CD4-positive, alpha-beta T cell (primary cell): Measurements from ENCODE around the gene MTHFD2. TPM values are rescaled to one million over a fixed set of nuclear protein-coding genes. Genes with fewer than 3 reads are reported as not detected.

Experiments
- ATAC-seq: fragments of 200-7000 bp; cut with Tn5 transposase; one replicate; pipeline ENCODE4 v1.10.0; 2022; ENCODE audit warnings: mild to moderate bottlenecking; ENCODE audit not compliant: poor library complexity
- CTCF ChIA-PET: fragments of 350-600 bp; sonication (Branson Sonifier 250); formaldehyde crosslinking; loops from one replicate; lab custom pipeline; 2021; ENCODE audit warnings: antibody characterized with exemption, inconsistent platforms; lab: Charles Lee
- POLR2A ChIA-PET: fragments of 350-600 bp; sonication (Branson Sonifier 250); formaldehyde crosslinking; loops from one replicate; lab custom pipeline; 2021; ENCODE audit warnings: antibody characterized with exemption, inconsistent platforms; lab: Charles Lee
- DNase-seq, 14 experiments: peaks; one replicate each; pipeline ENCODE4 v3.0.0-alpha.2; 2013 to 2020; ENCODE audit warnings: mixed read lengths in 2 of 14
- H3K27ac ChIP-seq, 2 donors: one replicate each; pipeline versions ENCODE4 v1.5.1 to v1.7.0; 2013; ENCODE audit warnings: low read length in 2 of 2, low read depth in 1 of 2, mild to moderate bottlenecking in 1 of 2
- H3K27me3 ChIP-seq, 2 experiments: 1 replicate in 1 of 2; 2 replicates in 1 of 2; pipeline versions ENCODE4 v1.6.1 to v1.7.0; 2013; ENCODE audit warnings: low read length in 2 of 2, control low read depth in 1 of 2, mild to moderate bottlenecking in 1 of 2, moderate library complexity in 1 of 2; ENCODE audit not compliant: insufficient read depth in 2 of 2, control insufficient read depth in 1 of 2
- H3K36me3 ChIP-seq: one replicate; pipeline ENCODE4 v1.6.1; 2013; ENCODE audit warnings: low read length, control low read depth; ENCODE audit not compliant: insufficient read depth
- H3K4me1 ChIP-seq: one replicate; pipeline ENCODE4 v1.6.1; 2013; ENCODE audit warnings: low read length, control low read depth; ENCODE audit not compliant: insufficient read depth
- H3K4me3 ChIP-seq: one replicate; pipeline ENCODE4 v1.5.1; 2013; ENCODE audit warnings: mild to moderate bottlenecking, low read length, moderate library complexity
- H3K9me3 ChIP-seq, 2 experiments: 1 replicate in 1 of 2; 2 replicates in 1 of 2; pipeline versions ENCODE4 v1.6.1 to v1.7.0; 2013; ENCODE audit warnings: low read length in 2 of 2, mild to moderate bottlenecking in 2 of 2, control low read depth in 1 of 2, moderate library complexity in 1 of 2; ENCODE audit not compliant: control insufficient read depth in 1 of 2, insufficient read depth in 1 of 2
- H3K27ac Mint-ChIP-seq: one replicate; pipeline ENCODE4 v1.8.0; 2020; ENCODE audit warnings: mixed read lengths
- H3K27me3 Mint-ChIP-seq: one replicate; pipeline ENCODE4 v1.8.0; 2021; ENCODE audit warnings: mixed read lengths
- H3K36me3 Mint-ChIP-seq: one replicate; pipeline ENCODE4 v1.8.0; 2021; ENCODE audit warnings: low read depth, mixed read lengths
- H3K4me1 Mint-ChIP-seq: one replicate; pipeline ENCODE4 v1.8.0; 2021; ENCODE audit warnings: low read depth, mixed read lengths
- H3K4me3 Mint-ChIP-seq: one replicate; pipeline ENCODE4 v1.8.0; 2020; ENCODE audit warnings: mild to moderate bottlenecking, mixed read lengths
- H3K9me3 Mint-ChIP-seq: one replicate; pipeline ENCODE4 v1.8.0; 2020; ENCODE audit warnings: mixed read lengths
- CTCF ChIP-seq: fragments of 200-600 bp; IDR thresholded peaks from one replicate; pipeline ENCODE4 v1.8.0; 2022; ENCODE audit warnings: antibody characterized with exemption, mild to moderate bottlenecking
- intact Hi-C, 2 experiments: fragments of 100-400 bp; cut with DNase I in 1 of 2; cut with micrococcal nuclease in 1 of 2; formaldehyde crosslinking; loops; one replicate each; pipeline versions ENCODE4 v1.15.1 to v1.9.0; 2023 to 2025; cut with DNase I, micrococcal nuclease
- total RNA-seq, 174 experiments: library from RNA in 2 of 174; stranded (reverse) in 2 of 174; gene quantifications; one replicate each; pipeline ENCODE4 v1.2.3 and lab custom pipeline; 2021 to 2026

Gene MTHFD2
- total RNA-seq, 2 experiments from 2014 or later = 18.6 to 21.6 TPM

DNA sequence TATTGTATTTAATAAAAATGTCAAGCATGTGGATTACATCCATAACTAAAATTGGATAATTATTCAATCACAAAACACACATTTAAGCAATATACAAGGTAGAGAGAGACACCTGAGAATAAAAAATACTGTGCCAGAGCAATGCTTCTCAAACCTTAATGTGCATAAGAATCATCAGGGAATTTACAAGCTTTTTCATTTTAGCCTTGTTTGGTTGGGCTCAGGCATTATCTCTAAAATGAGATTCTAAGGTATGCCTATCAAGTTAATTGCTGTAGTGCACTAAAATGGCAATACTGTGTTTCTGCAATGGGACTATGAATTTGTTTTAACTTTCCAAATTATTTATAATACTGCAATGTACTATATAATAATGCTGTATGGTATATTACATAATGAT lies 20.7 kb upstream of the MTHFD2 start:
- Mint-ChIP-seq H3K4me1 (peaks cover 44% of the 10 kb centered on the region), H3K36me3 (peaks cover 42% of the 10 kb centered on the region), H3K27ac (peak overlapping the region; percentile 91), H3K27me3 (no peaks in the 10 kb centered on the region), H3K9me3 (no peaks in the 10 kb centered on the region), H3K4me3 (peak overlapping the region; percentile 95)
- ATAC-seq = no peak
- TF ChIP-seq CTCF = no peak
- H3K4me3 ChIP-seq = peak overlapping the region; percentile 62
- no peaks in the 10 kb centered on the region for H3K9me3 ChIP-seq
- H3K27me3 ChIP-seq = no peaks in the 10 kb centered on the region
- ChIA-PET CTCF (interaction anchor here (1.1 to 4.1 kb wide), 6 partner anchors 16 to 354 kb away, joined by 4 to 35 read pairs (median 11); partner anchors contain the start of genes BOLA3, MTHFD2 and STAMBP), POLR2A (interaction anchor here (0.6 to 2.9 kb wide), 25 partner anchors 9 to 792 kb away, joined by 3 to 105 read pairs (median 6); partner anchors contain the start of genes ALMS1, BOLA3, DGUOK and INO80B)
- H3K36me3 ChIP-seq = no peaks in the 10 kb centered on the region
- peaks cover 40% of the 10 kb centered on the region for H3K4me1 ChIP-seq
- intact Hi-C loops = loop anchor here in 1 of 2 experiments (1.0 to 5.0 kb wide), 5 partner anchors 22 to 439 kb away; no protein-coding TSS in a partner anchor
- no peak for DNase-seq
- H3K27ac ChIP-seq = peak overlapping the region; percentile 89 to 96

DNA sequence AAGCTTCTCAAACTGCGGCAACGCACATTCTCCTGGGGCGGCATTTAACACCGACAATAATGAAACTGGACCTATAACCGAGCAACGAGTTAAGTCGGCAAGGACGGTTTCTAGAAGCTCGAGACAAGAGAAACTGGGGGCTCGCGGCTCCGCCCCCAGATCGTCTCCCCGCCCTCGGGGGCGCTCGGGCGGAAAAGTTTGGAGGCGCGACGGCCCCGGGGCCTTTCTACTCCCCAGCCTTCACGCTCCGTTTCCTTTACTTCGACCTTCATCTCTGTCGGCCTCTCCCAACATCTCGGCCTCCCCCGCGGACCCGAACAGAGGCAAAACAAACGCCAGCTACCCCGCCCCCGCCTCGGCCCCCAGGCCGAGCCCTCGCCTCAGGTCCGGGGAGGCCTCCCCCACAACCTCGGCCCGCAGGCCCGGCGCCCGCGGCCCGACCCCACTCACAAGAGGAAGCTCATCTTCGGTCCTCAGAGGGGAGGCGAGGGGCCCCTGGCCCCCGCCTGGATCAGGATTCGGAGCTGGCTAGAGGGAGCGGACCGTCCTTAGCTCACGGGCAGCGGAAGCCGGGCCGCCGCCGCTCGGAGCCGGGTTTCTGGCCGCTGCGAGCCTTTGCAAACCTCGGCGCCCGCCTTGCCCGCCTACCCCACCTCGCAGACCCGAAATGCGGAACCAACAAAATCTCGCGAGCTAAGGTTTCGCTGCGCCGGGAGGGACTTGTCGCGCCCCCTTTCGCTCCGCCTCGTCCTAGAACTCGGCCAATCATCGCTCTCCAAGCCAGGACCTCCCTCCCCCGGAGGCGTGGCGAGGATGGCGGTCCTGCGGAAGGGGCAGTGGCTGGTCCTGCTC lies 20.0 kb upstream of the MTHFD2 start, which contains the start of gene MOB1A:
Gene MOB1A (minus strand): TSS at position 669 of the 852 bp plus-strand sequence. CDS start 205 bp downstream, at position 464.
- peak within 1 kb of the TSS; percentile 89 to 96 for H3K27ac ChIP-seq
- Mint-ChIP-seq H3K9me3 (no peaks in the 10 kb centered on the region), H3K27ac (peak within 1 kb of the TSS; percentile 91), H3K27me3 (no peaks in the 10 kb centered on the region), H3K4me1 (peaks cover 39% of the 10 kb centered on the region), H3K4me3 (peak within 1 kb of the TSS; percentile 95), H3K36me3 (peaks cover 37% of the 10 kb centered on the region)
- no peaks in the 10 kb centered on the region for H3K27me3 ChIP-seq
- CTCF ChIA-PET = interaction anchor here (0.7 to 4.1 kb wide), 12 partner anchors 14 to 489 kb away, joined by 3 to 35 read pairs (median 6); partner anchors contain the start of genes BOLA3, MTHFD2, STAMBP and TPRKB
- POLR2A ChIA-PET = interaction anchor here (0.5 to 2.9 kb wide), 38 partner anchors 10 to 792 kb away, joined by 3 to 105 read pairs (median 5); partner anchors contain the start of genes ALMS1, BOLA3, C2orf81 and DGUOK
- TF ChIP-seq CTCF = no peak
- no peaks in the 10 kb centered on the region for H3K36me3 ChIP-seq
- no peaks in the 10 kb centered on the region for H3K9me3 ChIP-seq
- DNase-seq (peak; percentile 93 to 99 (median 97)), ATAC-seq (peak; percentile 95)
- intact Hi-C loops = loop anchor here in 1 of 2 experiments (1.0 to 5.0 kb wide), 5 partner anchors 21 to 440 kb away; no protein-coding TSS in a partner anchor
- peak within 1 kb of the TSS; percentile 62 for H3K4me3 ChIP-seq
- H3K4me1 ChIP-seq = peaks cover 35% of the 10 kb centered on the region
